ENCODE results near the gene PLCH2. TPM values are rescaled to one million over a fixed set of nuclear protein-coding genes. Genes with fewer than 3 reads are reported as not detected.

Gene PLCH2
- total RNA-seq, 1 donor, result 0.81 TPM

DNA sequence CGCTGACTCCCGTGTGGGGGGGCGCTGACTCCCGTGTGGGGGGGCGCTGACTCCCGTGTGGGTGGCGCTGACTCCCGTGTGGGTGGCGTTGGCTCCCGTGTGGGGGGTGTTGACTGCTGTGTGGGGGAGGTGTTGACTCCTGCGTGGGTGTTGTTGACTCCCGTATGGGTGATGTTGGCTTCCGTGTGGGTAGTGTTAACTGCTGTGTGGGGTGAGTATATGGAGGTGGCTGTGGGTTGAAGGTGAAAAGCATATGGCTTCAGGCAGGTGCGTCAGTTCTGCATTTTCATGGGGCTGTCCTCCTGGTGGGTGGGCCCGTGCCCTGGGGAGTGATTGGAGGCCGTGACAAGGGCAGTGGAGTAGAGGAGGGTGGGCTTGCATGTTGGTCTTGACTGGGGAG, 7.9 kb downstream of the PLCH2 start:
- TF ChIP-seq CTCF (IDR thresholded peaks at IDR 0.05; ENCODE audit: insufficient read depth, low read length), result no peak
- no peak overlapping the region for H3K4me3 ChIP-seq (ENCODE audit: low read depth, low read length)
- DNase-seq (ENCODE audit: low read depth), result no peak

DNA sequence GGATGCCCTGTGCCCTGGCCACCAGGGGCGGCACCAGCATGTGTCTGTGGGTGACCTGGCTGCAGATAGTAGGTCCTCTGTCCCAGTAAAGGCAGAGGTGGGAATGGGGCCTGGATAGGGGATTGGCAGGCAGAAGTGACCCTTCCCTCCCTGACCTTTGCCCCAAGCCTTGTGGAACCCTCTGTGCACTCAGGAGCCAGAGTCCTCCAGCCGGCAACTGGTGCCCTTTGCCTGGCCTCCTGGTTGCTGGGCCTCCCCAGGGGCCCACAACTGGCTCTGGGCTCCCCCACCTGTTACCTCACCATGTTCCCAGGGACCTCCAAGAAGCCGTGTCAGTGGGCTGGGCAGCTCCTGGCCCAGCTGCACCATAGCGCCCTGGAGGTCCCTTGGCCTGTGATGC, 10.0 kb downstream of the PLCH2 start:
- no peak for DNase-seq (ENCODE audit: low read depth)
- H3K4me3 ChIP-seq (ENCODE audit: low read depth, low read length), result no peak overlapping the region
- TF ChIP-seq CTCF (IDR thresholded peaks at IDR 0.05; ENCODE audit: insufficient read depth, low read length), result no peak

DNA sequence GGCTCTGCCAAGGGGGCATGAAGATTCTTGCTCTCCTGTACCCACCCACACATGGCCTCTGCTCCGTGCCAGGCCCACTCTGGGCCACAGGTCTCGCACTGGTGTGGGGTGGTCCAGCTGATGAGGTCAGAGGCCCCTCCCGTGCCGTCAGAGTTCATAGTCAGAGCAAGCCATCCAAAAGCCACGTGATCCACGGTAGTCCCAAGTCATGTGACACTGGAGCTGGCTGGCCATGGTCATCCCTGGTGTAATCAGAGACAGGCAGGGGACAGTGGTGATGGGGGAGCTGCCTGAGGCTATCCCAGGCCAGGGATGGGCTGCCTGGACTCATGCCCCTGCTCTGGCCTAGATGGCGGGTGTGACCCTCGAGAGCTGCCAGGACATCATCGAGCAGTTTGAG, 10.5 kb downstream of the PLCH2 start:
- TF ChIP-seq CTCF (IDR thresholded peaks at IDR 0.05; ENCODE audit: insufficient read depth, low read length), result no peak
- no peak overlapping the region for H3K4me3 ChIP-seq (ENCODE audit: low read depth, low read length)
- no peak for DNase-seq (ENCODE audit: low read depth)

DNA sequence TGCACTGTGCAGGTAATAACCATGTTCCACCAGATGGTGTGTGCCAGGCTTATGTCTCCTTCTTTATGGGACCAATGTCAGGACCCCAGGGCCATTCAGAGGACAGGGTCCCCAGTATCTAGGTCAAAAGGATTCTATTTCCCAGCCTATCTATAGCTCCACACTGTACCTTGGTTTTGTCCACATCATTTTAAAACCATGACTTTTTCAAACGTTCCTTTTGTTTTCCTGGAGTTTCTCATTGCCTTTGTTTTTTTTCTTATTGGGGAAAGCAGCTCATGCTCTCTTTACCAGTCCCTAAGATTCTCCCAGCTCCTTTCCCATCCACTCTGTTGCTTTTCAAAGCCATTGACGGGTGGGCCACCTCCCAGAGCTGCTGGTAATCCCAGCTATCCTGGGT, 12.6 kb downstream of the PLCH2 start:
- TF ChIP-seq CTCF (IDR thresholded peaks at IDR 0.05; ENCODE audit: insufficient read depth, low read length), result no peak
- H3K4me3 ChIP-seq (ENCODE audit: low read depth, low read length), result no peak overlapping the region
- no peak for DNase-seq (ENCODE audit: low read depth)

GRCh38 chr1:2489615-2490014, 13.5 kb downstream of the PLCH2 start:
- no peak overlapping the region for H3K4me3 ChIP-seq (ENCODE audit: low read depth, low read length)
- DNase-seq (ENCODE audit: low read depth), result no peak
- no peak for TF ChIP-seq CTCF (IDR thresholded peaks at IDR 0.05; ENCODE audit: insufficient read depth, low read length)

GRCh38 chr1:2492091-2492490, 16.0 kb downstream of the PLCH2 start:
- DNase-seq (ENCODE audit: low read depth), result no peak
- H3K4me3 ChIP-seq (ENCODE audit: low read depth, low read length), result no peak overlapping the region
- no peak for TF ChIP-seq CTCF (IDR thresholded peaks at IDR 0.05; ENCODE audit: insufficient read depth, low read length)

- no peak for DNase-seq (ENCODE audit: low read depth)
- H3K4me3 ChIP-seq (ENCODE audit: low read depth, low read length), result no peak overlapping the region
- TF ChIP-seq CTCF (IDR thresholded peaks at IDR 0.05; ENCODE audit: insufficient read depth, low read length), result no peak
These were observed 17.1 kb downstream of the PLCH2 start for GRCh38 chr1:2493218-2493617.

Data from fibroblast of the aortic adventitia (primary cell).